Neuron (in vitro differentiated cells): ENCODE measurements around the gene IMMT.
"Not testable (repeated sequence)": the region's sequence is repeated elsewhere in the genome, so short reads cannot be mapped to it uniquely, and the experiment has no call there.

ENCODE experiments used
- H2AFZ ChIP-seq: one replicate; pipeline ENCODE4 v1.6.1; 2013; ENCODE audit warnings: low read depth, mild to moderate bottlenecking, inconsistent platforms, low read length, moderate library complexity
- H3K27me3 ChIP-seq: one replicate; pipeline ENCODE4 v1.6.1; 2013; ENCODE audit warnings: low read length; ENCODE audit not compliant: insufficient read depth
- H3K36me3 ChIP-seq: one replicate; pipeline ENCODE4 v1.6.1; 2013; ENCODE audit warnings: low read length; ENCODE audit not compliant: insufficient read depth
- H3K4me1 ChIP-seq: one replicate; pipeline ENCODE4 v1.6.1; 2013; ENCODE audit warnings: low read length; ENCODE audit not compliant: insufficient read depth
- H3K4me3 ChIP-seq: 2 replicates; pipeline ENCODE4 v1.5.1; 2013; ENCODE audit warnings: mild to moderate bottlenecking, low read length, moderate library complexity
- H3K9me3 ChIP-seq: one replicate; pipeline ENCODE4 v1.6.1; 2013; ENCODE audit warnings: low read length

The IMMT gene

DNA sequence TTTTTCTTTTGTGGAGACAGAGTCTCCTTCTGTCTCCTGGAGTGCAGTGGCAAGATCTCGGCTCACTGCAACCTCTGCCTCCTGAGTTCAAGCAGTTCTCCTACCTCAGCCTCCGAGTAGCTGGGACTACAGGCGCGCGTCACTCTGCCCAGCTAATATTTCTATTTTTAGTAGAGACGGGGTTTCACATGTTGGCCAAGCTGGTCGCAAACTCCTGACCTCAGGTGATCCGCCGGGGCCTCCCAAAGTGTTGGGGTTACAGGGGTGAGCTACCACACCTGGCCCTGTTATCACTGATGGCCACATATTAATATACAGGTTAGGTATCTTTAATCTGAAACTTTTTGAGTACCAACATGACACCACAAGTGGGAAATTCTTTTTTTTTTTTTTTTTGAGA is 7.4 kb upstream of the IMMT start:
- Histone ChIP-seq H3K27me3 (no peaks in the 10 kb centered on the region), H3K9me3 (no peaks in the 10 kb centered on the region), H3K36me3 (peaks cover 21% of the 10 kb centered on the region), H3K4me1 (peaks cover 23% of the 10 kb centered on the region), H2AFZ (no peak overlapping the region), H3K4me3 (no peak overlapping the region)

DNA sequence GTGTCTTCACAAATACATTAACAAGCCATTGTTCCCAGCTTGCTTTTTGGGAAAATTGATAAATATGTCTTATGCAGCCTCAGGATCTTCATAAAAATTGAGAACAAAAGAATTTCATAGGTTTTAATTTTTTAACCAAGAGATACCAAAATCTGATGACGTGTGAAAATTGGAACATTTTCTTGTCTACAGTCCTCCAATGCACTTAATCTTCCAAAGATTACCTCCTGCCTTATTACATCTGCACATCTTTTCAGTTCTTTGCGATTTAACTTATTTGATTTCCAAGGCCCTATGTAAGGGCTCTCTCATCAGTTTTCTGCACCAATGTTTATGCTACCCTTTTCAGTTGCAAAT is 7.1 kb upstream of the IMMT start:
- Histone ChIP-seq H2AFZ (no peak overlapping the region), H3K27me3 (no peaks in the 10 kb centered on the region), H3K4me1 (peaks cover 23% of the 10 kb centered on the region), H3K36me3 (peaks cover 18% of the 10 kb centered on the region), H3K9me3 (no peaks in the 10 kb centered on the region), H3K4me3 (no peak overlapping the region)

DNA sequence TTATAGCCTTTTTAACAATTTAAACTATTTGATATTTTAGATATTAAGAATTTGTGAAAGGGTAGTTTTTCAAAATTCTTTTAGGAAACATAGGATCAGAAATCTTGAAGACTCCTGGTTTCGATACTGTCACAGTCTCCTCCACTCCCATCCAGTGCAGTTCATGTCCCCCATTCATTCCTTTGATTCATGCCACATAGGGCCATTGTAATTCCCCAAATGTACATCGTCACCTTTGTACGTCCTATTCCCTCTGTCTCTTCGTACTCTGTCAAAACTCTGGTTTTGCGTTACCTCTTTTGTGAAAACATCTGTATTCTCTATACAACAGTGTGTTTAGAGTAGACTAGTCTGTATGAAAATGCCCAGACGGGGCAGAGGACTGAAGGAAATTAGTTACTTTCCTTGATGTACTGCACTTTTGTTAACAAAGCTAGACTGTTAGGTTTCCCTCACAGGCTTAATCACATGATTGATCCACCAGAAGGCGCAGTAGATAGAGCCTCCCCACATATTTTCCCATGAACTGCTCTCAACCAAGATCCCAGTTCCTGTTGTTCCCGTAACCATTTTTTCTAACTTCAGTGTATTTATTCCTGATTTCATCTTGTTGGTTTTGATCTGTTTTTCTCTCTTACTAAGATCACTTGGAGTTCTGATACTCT is 6.5 kb upstream of the IMMT start:
- peaks cover 23% of the 10 kb centered on the region for H3K4me1 ChIP-seq
- H2AFZ ChIP-seq = no peak overlapping the region
- no peak overlapping the region for H3K4me3 ChIP-seq
- no peaks in the 10 kb centered on the region for H3K27me3 ChIP-seq
- no peaks in the 10 kb centered on the region for H3K9me3 ChIP-seq
- H3K36me3 ChIP-seq = peaks cover 13% of the 10 kb centered on the region

DNA sequence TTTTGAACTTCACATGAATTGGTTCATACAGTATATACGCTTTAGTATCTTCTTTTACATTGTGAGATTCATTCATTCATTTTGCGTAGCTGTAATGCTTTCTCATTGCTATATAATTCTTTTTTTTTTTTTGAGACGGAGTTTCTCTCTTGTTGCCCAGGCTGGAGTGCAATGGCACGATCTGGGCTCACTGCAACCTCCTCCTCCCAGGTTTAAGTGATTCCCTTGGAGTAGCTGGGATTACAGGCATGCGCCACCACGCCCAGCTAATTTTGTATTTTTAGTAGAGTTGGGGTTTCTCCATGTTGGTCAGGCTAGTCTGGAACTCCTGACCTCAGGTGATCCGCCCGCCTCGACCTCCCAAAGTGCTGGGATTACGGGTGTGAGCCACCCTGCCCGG is 5.3 kb upstream of the IMMT start:
- H2AFZ ChIP-seq, H3K9me3 ChIP-seq, H3K36me3 ChIP-seq, H3K27me3 ChIP-seq: not testable (repeated sequence)
- Histone ChIP-seq H3K4me1 (peaks cover 26% of the 10 kb centered on the region), H3K4me3 (peak overlapping the region; percentile 83)

DNA sequence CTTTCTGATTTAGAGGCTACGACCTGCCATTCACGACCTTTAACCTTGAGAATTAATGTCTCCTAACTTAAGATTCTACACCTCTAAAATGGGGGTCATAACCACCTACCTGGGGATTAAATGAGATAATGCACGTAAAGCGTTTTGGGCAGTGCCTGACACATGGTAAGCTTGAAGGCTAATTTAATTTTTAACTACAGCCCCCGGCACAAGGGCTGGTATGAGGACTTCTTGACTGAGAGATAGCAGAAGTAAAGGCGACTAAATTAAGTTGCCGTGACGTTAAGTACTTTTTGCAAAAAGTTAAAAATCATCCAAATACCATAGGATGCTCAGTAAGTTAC is 4.5 kb upstream of the IMMT start:
- no peaks in the 10 kb centered on the region for H3K36me3 ChIP-seq
- peak overlapping the region; percentile 83 for H3K4me3 ChIP-seq
- peak overlapping the region; percentile 63 for H2AFZ ChIP-seq
- no peaks in the 10 kb centered on the region for H3K9me3 ChIP-seq
- H3K27me3 ChIP-seq = no peaks in the 10 kb centered on the region
- H3K4me1 ChIP-seq = peaks cover 26% of the 10 kb centered on the region

DNA sequence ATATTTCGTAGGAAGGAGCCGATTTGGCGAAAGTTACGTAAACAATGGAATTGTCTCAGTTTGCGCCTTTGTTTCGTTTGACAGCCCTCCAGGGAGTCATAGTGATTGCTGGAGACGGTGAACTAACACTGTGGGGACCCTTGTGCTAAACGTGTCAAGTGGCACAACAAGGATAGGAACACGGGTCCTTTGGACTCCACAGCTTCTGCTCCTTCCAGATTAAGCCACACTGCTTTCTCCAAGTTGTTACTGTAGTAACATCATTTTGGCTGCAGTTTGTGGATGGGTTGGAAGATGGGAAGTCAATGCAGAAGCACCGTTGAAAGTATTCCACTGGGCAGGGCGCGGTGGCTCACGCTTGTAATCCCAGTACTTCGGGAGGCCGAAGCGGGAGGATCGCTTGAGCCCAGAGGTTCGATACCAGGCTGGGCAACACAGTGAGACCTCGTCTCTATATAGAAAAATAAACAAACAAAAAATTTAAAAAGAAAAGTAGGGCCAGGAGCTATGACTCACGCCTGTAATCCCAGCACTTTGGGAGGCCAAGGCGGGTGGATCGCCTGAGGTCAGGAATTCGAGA is 636 bp upstream of the IMMT start:
- peak overlapping the region; percentile 72 for H3K4me3 ChIP-seq
- no peaks in the 10 kb centered on the region for H3K9me3 ChIP-seq
- no peaks in the 10 kb centered on the region for H3K27me3 ChIP-seq
- H2AFZ ChIP-seq = no peak overlapping the region
- peaks cover 19% of the 10 kb centered on the region for H3K4me1 ChIP-seq
- no peaks in the 10 kb centered on the region for H3K36me3 ChIP-seq

DNA sequence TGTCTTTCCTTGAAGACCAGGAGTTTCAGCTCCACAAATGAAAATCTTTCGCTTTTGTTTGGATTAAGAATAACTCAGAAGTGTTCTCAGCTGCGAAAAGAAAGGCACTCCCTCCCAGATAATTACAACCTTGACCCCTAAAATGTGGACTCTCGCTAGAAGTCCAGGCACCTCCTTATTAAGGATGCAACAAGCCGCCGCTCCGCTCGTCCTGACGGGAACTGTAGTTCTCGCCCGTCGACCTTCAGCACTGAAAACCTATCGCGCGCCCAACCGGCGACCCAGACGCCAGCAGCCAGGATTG is 559 bp downstream of the IMMT start:
- H3K4me1 ChIP-seq = peaks cover 12% of the 10 kb centered on the region
- H2AFZ ChIP-seq = peak overlapping the region; percentile 96
- peaks cover 3% of the 10 kb centered on the region for H3K36me3 ChIP-seq
- no peaks in the 10 kb centered on the region for H3K27me3 ChIP-seq
- no peaks in the 10 kb centered on the region for H3K9me3 ChIP-seq
- H3K4me3 ChIP-seq = peak overlapping the region; percentile 72

DNA sequence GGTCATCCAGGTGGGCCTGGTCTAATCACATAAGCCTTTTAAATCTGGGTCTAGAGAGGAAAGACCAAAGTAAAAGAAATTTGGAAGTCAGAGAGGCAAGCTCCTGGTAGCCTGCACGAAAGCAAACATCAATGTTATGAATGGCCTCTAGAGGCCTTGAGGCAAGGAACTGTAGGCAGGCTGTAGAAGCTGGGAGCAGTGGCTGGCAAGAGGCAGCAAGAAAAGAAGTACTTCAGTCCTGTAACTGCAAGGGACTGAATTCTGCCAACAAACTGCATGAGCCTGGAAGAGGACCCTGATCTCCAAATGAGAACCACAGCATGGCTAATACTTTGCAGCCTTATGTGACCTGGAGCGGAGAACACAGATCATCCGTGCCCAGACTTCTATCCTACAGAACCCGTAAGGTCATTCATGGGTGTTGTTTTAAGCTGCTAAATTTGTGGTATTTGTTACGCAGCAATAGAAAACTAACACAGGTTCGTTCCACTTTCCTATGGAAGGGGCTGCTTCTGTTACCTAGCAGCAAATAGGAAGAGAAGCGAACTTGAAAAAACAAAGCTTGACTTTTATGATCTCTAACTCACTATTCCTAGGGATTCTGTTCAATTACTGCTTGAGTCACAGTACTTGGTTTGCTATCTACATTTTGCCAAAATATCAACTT is 1.2 kb downstream of the IMMT start:
- H3K27me3 ChIP-seq = no peaks in the 10 kb centered on the region
- H3K4me3 ChIP-seq = peak overlapping the region; percentile 72
- no peak overlapping the region for H2AFZ ChIP-seq
- H3K36me3 ChIP-seq = peaks cover 3% of the 10 kb centered on the region
- peaks cover 12% of the 10 kb centered on the region for H3K4me1 ChIP-seq
- no peaks in the 10 kb centered on the region for H3K9me3 ChIP-seq

DNA sequence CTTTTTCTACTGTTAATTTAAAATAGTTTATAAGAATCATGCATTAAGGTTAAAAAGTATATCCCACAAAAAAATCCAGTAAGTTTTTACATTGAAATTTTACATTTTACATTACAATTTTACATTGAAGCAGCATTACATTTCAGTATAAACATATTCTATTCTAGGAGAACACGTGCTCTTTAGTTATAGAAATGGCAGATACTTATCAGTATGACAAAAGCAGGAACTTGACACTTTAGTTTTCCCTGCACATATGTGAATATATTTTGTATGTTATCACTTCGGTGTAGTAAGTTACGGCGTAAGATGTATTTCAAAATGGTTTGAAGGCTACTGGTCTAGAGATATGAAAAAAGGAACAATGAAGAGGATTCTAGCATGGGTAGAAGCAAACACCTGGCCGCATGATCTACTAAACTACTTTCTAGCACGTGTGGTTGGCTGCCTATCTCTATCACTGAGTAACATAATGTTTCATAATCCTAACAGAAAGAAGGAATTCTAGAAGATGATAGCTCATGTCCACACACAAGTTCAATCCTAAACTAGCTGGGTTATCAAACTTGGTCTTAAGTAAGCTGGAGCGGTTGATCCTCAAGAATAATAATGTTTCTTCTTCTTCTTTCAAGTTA is 5.4 kb downstream of the IMMT start:
- H2AFZ ChIP-seq = no peak overlapping the region
- no peaks in the 10 kb centered on the region for H3K27me3 ChIP-seq
- H3K9me3 ChIP-seq = peaks cover 2% of the 10 kb centered on the region
- peaks cover 6% of the 10 kb centered on the region for H3K36me3 ChIP-seq
- peaks cover 9% of the 10 kb centered on the region for H3K4me1 ChIP-seq
- no peak overlapping the region for H3K4me3 ChIP-seq

DNA sequence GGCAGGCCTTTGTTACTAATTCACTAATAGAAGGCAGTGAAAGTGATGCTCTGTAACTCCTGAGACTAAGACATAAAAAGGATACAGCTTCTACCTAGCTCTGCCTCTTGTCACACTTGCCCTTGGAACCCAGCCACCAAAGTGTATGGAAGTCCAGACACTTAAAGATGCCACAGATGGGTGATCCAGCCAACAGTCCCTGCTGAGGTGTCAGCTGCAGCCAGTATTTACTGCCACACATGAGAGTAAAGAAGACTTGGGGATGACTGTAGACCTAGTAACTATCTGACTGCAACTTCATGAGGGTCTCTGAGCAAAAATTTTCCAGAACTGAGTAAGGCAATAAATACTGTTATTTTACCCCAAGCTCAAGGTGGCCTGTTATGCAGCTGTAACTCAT is 8.8 kb downstream of the IMMT start:
- H3K9me3 ChIP-seq = peaks cover 2% of the 10 kb centered on the region
- H3K4me3 ChIP-seq = no peak overlapping the region
- H3K36me3 ChIP-seq = peaks cover 6% of the 10 kb centered on the region
- H3K27me3 ChIP-seq = no peaks in the 10 kb centered on the region
- no peaks in the 10 kb centered on the region for H3K4me1 ChIP-seq
- no peak overlapping the region for H2AFZ ChIP-seq

DNA sequence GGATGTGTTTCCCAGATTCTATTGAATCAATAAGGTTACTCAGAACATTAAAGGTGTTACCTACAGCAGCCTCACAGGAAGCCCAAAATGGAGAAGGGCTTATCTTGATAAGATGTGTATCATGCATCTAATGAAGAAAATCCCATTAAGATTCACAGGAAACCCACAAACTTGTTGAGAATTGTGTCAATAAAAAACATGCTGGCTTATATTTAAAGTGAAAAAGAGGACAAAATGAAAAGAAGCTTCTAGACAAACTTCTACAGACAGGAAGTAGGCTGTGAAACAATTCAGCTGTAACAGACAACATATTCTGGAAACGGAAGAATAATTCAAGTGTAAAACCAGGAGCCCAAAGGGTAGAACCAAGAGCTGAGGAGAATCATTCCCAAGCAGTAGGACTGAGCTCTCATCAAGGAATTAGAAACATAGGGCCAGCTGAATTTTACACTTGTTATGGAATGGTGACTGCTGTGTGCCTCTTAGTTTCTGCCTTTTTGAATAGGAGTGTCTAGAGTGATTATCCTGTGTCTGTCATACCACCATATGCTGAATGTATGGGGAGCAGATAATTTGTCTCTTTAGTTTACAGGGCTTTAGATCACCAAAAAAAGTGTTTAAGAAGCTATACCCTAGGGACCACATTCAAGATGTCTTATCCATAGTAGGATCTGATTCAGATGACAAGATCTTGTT is 9.6 kb downstream of the IMMT start:
- Histone ChIP-seq H3K36me3 (peaks cover 10% of the 10 kb centered on the region), H3K4me3 (no peak overlapping the region)

DNA sequence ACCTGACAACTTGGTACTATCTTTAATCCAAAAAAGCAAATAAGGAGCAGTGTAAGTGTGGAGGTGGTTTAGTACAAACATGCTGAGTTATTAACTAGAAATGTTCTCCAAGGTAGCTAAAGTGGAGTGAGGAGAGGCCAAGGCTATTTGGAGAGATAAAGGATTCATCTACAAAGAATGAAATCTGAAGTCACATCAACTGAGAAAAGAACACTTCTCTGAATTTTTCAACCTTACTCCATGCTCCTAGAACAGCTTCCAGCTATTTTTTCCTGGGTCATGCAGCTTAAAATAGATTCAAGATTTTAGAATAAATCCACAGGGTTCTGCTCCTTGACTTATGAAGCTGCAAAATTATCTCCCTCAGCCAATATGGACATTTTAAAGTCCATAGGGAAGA is 18.7 kb downstream of the IMMT start:
- Histone ChIP-seq H2AFZ (no peak overlapping the region), H3K4me1 (no peaks in the 10 kb centered on the region), H3K27me3 (no peaks in the 10 kb centered on the region), H3K4me3 (no peak overlapping the region), H3K9me3 (no peaks in the 10 kb centered on the region), H3K36me3 (peaks cover 60% of the 10 kb centered on the region)

More for the DNA sequence above, 9.6 kb downstream of the IMMT start:
- Histone ChIP-seq H3K9me3 (peaks cover 2% of the 10 kb centered on the region), H3K4me1 (no peaks in the 10 kb centered on the region), H2AFZ (no peak overlapping the region), H3K27me3 (no peaks in the 10 kb centered on the region)

DNA sequence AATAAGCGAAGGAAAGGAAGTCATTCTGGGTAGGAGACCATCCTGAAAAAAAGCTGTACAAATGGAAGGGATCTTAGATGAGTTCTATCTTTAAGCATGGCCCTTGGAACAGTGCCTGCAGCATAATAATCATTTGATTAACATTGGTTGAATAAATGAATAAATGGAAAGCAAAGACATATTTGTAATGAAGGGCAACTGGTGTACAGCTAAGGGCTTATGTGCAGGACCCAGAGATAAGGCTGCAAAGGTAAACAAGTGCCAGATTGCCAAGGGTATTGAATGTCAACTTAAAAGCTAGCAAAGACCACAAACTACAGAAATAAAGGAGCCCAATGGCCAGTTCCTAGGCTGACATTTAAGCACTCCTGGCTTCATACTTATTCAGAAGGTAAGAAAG is 19.4 kb downstream of the IMMT start:
- Histone ChIP-seq H2AFZ (no peak overlapping the region), H3K4me1 (no peaks in the 10 kb centered on the region), H3K9me3 (no peaks in the 10 kb centered on the region), H3K4me3 (no peak overlapping the region), H3K27me3 (no peaks in the 10 kb centered on the region), H3K36me3 (peaks cover 63% of the 10 kb centered on the region)
